Thyroid gland (tissue), 4 donors: ENCODE data around the gene GRM7. TPM values are rescaled to one million over a fixed set of nuclear protein-coding genes. Genes with fewer than 3 reads are reported as not detected.

Experiments
- DNase-seq, 2 donors: peaks; one replicate each; pipeline ENCODE4 v3.0.0-alpha.2; 2019
- H3K27ac ChIP-seq, 3 donors: fragments of 200-600 bp; sonication (generic); 1 replicate in 2 of 3; 2 replicates in 1 of 3; pipeline ENCODE4 v1.5.1; 2016 to 2019; ENCODE audit warnings: mild to moderate bottlenecking in 1 of 3, moderate library complexity in 1 of 3
- H3K27me3 ChIP-seq: fragments of 200-600 bp; sonication (generic); one replicate; pipeline ENCODE4 v1.5.1; 2019
- H3K36me3 ChIP-seq, 2 donors: fragments of 200-600 bp; sonication (generic); one replicate each; pipeline ENCODE4 v1.5.1; 2016 to 2019
- H3K4me1 ChIP-seq, 2 donors: fragments of 200-600 bp; sonication (generic); one replicate each; pipeline ENCODE4 v1.5.1; 2017 to 2019
- H3K4me3 ChIP-seq, 3 donors: fragments of 200-600 bp; sonication (generic); replicated peaks in 1 of 3; 1 replicate in 2 of 3; 2 replicates in 1 of 3; pipeline ENCODE4 v1.5.1; 2016; ENCODE audit warnings: mild to moderate bottlenecking in 1 of 3
- H3K9me3 ChIP-seq: fragments of 200-600 bp; sonication (generic); one replicate; pipeline ENCODE4 v1.5.1; 2017
- POLR2A ChIP-seq, 2 donors: fragments of 450-650 bp; IDR thresholded peaks; one replicate each; pipeline ENCODE4 v1.6.1; 2017; ENCODE audit warnings: antibody characterized with exemption in 2 of 2, mild to moderate bottlenecking in 2 of 2, moderate library complexity in 1 of 2
- WGBS, 2 donors: methylation state at CpG; one replicate each; pipeline ENCODE4 v1.1.5; 2017; 5-methylcytosine and 5-hydroxymethylcytosine counted together
- intact Hi-C: fragments of 100-400 bp; cut with DNase I; formaldehyde crosslinking; loops from one replicate; pipeline ENCODE4 v1.15.1; 2023
- total RNA-seq, 4 donors: library from RNA; depleted of rRNA; stranded (reverse); fragments of >200 nt; gene quantifications; one replicate each; pipeline ENCODE4 v1.2.3, GENCODE V29; 2016
- TF ChIP-seq, protein P1 (sequence below), 6 experiments: fragments of 200-600 bp in 3 of 6; fragments of 450-650 bp in 3 of 6; sonication (generic) in 3 of 6; IDR thresholded peaks; one replicate each; pipeline ENCODE4 v1.5.1; 2016 to 2019; ENCODE audit warnings: antibody characterized with exemption in 6 of 6, mild to moderate bottlenecking in 2 of 6, inconsistent platforms in 1 of 6, moderate library complexity in 1 of 6

Gene GRM7
- total RNA-seq, 4 donors from 2014 or later = 0.11 to 0.81 (median 0.60) TPM

DNA sequence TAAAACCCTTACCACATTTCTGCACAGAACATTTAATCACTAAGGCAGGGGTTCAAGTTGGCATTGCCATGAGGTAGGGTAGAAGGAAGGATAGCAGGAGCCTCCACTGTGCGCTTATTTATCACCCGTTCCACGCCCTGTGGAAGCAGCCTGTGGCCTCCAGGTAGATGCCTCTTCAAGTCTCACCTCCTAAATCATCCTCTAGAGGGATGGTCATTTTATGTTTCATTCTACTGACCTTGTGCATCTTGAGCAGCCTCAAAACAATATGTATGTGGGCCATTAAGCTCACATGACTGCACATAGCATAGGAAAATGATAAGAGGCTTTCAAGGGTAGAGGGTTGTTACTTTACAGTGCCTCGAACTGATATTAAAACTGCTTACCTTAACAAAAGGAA is 546.2 kb downstream of the GRM7 start:
- 69 to 70% methylated on average over 4 of the region's 4 CpGs for WGBS, 2 donors
- Histone ChIP-seq H3K9me3 (no peaks in the 10 kb centered on the region), H3K4me3 (no peak overlapping the region), H3K27ac (no peak overlapping the region), H3K27me3 (no peaks in the 10 kb centered on the region), H3K4me1 (no peaks in the 10 kb centered on the region), H3K36me3 (no peaks in the 10 kb centered on the region)
- TF ChIP-seq, protein P1, sequence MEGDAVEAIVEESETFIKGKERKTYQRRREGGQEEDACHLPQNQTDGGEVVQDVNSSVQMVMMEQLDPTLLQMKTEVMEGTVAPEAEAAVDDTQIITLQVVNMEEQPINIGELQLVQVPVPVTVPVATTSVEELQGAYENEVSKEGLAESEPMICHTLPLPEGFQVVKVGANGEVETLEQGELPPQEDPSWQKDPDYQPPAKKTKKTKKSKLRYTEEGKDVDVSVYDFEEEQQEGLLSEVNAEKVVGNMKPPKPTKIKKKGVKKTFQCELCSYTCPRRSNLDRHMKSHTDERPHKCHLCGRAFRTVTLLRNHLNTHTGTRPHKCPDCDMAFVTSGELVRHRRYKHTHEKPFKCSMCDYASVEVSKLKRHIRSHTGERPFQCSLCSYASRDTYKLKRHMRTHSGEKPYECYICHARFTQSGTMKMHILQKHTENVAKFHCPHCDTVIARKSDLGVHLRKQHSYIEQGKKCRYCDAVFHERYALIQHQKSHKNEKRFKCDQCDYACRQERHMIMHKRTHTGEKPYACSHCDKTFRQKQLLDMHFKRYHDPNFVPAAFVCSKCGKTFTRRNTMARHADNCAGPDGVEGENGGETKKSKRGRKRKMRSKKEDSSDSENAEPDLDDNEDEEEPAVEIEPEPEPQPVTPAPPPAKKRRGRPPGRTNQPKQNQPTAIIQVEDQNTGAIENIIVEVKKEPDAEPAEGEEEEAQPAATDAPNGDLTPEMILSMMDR (IDR thresholded peaks at IDR 0.05) = no peak
- TF ChIP-seq POLR2A (IDR thresholded peaks at IDR 0.05) = no peak
- no peak for DNase-seq
- intact Hi-C loops = no loop called here

- no peak overlapping the region for H3K27ac ChIP-seq
- 83 to 92% methylated on average over 4 of the region's 4 CpGs for WGBS, 2 donors
- intact Hi-C loops = no loop called here
- no peak for DNase-seq
- no peaks in the 10 kb centered on the region for H3K36me3 ChIP-seq
- H3K27me3 ChIP-seq = no peaks in the 10 kb centered on the region
- H3K9me3 ChIP-seq = no peaks in the 10 kb centered on the region
- H3K4me1 ChIP-seq = no peaks in the 10 kb centered on the region
- no peak overlapping the region for H3K4me3 ChIP-seq
- TF ChIP-seq, protein P1 (IDR thresholded peaks at IDR 0.05) = no peak
- no peak for TF ChIP-seq POLR2A (IDR thresholded peaks at IDR 0.05)
Measured at GRCh38 chr3:7410782-7411181, 549.9 kb downstream of the GRM7 start.

GRCh38 chr3:7421065-7421464 is 560.1 kb downstream of the GRM7 start:
- WGBS, 2 donors = 91 to 94% methylated on average over 1 of the region's 1 CpG
- Histone ChIP-seq H3K27ac (no peak overlapping the region), H3K4me3 (no peak overlapping the region), H3K9me3 (no peaks in the 10 kb centered on the region), H3K36me3 (no peaks in the 10 kb centered on the region), H3K4me1 (no peaks in the 10 kb centered on the region), H3K27me3 (no peaks in the 10 kb centered on the region)
- no peak for DNase-seq
- TF ChIP-seq, protein P1 (IDR thresholded peaks at IDR 0.05) = no peak
- no peak for TF ChIP-seq POLR2A (IDR thresholded peaks at IDR 0.05)
- intact Hi-C loops = no loop called here

GRCh38 chr3:7423036-7423435 is 562.1 kb downstream of the GRM7 start:
- intact Hi-C loops = no loop called here
- 53 to 69% methylated on average over 2 of the region's 2 CpGs for WGBS, 2 donors

DNA sequence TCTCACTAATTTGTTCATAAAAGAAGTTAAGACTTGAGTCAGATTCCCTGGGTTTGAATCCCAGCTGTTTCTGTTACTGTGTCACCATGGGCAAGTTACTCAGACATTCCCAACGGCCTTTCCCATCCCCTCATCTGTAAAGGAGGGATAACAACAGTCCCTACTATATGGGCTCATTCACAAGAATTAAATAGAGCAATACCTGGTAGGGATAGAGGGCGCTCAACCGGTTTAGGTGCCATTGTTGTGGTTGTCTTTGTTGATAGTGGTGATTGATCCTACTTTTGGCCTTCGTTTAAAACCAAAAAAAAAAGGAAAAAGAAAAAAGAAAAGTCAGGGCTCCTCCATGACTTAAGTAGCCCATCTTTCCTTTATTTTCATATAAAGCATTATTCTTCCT is 563.1 kb downstream of the GRM7 start:
- Histone ChIP-seq H3K36me3 (no peaks in the 10 kb centered on the region), H3K9me3 (no peaks in the 10 kb centered on the region), H3K4me3 (no peak overlapping the region), H3K4me1 (no peaks in the 10 kb centered on the region), H3K27ac (no peak overlapping the region), H3K27me3 (no peaks in the 10 kb centered on the region)
- intact Hi-C loops = no loop called here
- DNase-seq = no peak
- WGBS, 2 donors = 62 to 72% methylated on average over 4 of the region's 4 CpGs
- TF ChIP-seq, protein P1 (IDR thresholded peaks at IDR 0.05) = no peak
- TF ChIP-seq POLR2A (IDR thresholded peaks at IDR 0.05) = no peak

More at GRCh38 chr3:7423036-7423435, 562.1 kb downstream of the GRM7 start:
- Histone ChIP-seq H3K4me1 (no peaks in the 10 kb centered on the region), H3K27me3 (no peaks in the 10 kb centered on the region), H3K4me3 (no peak overlapping the region), H3K36me3 (no peaks in the 10 kb centered on the region), H3K9me3 (no peaks in the 10 kb centered on the region), H3K27ac (no peak overlapping the region)
- TF ChIP-seq, protein P1 (IDR thresholded peaks at IDR 0.05) = no peak
- TF ChIP-seq POLR2A (IDR thresholded peaks at IDR 0.05) = no peak
- no peak for DNase-seq
